Pancreas (tissue), 10 donors: ENCODE measurements around the gene ZNF350. TPM values are rescaled to one million over a fixed set of nuclear protein-coding genes. Genes with fewer than 3 reads are reported as not detected.
"Not testable (repeated sequence)": the region's sequence is repeated elsewhere in the genome, so short reads cannot be mapped to it uniquely, and the experiment has no call there.

Experiments used
- ATAC-seq, 4 donors: fragments of 200-7000 bp; cut with Tn5 transposase; one replicate each; pipeline versions ENCODE4 v1.8.0 to v1.9.1; 2020; ENCODE audit warnings: mild to moderate bottlenecking in 4 of 4, moderate library complexity in 4 of 4
- DNase-seq, 6 donors: peaks; one replicate each; pipeline ENCODE4 v3.0.0-alpha.2; 2020
- FAIRE-seq: peaks from 2 replicates; lab custom pipeline; 2012; peaks lifted over from hg19 to GRCh38; lab: Jason Lieb, UNC
- H3K27ac ChIP-seq, 4 donors: fragments of 200-600 bp; sonication (generic); 1 replicate in 3 of 4; 2 replicates in 1 of 4; pipeline versions ENCODE4 v1.5.0 to v1.8.0; 2020
- H3K27me3 ChIP-seq, 4 donors: fragments of 200-600 bp; one replicate each; pipeline ENCODE4 v1.8.0; 2021
- H3K36me3 ChIP-seq, 3 donors: fragments of 200-600 bp; sonication (generic) in 1 of 3; one replicate each; pipeline versions ENCODE4 v1.5.0 to v1.8.0; 2020 to 2021
- H3K4me1 ChIP-seq, 3 donors: fragments of 200-600 bp; one replicate each; pipeline ENCODE4 v1.8.0; 2021
- H3K4me3 ChIP-seq, 4 donors: fragments of 200-600 bp; sonication (generic) in 2 of 4; one replicate each; pipeline versions ENCODE4 v1.5.0 to v1.8.0; 2020 to 2021
- H3K9me3 ChIP-seq, 4 donors: fragments of 200-600 bp; one replicate each; pipeline ENCODE4 v1.8.0; 2021
- WGBS, 2 donors: extraction: QIAGEN DNeasy Blood & Tissue Kit; methylation state at CpG; one replicate each; pipeline ENCODE4 v1.1.7; 2013; 5-methylcytosine and 5-hydroxymethylcytosine counted together
- intact Hi-C, 3 donors: fragments of 100-400 bp; cut with DNase I; formaldehyde crosslinking; loops; one replicate each; pipeline versions ENCODE4 v1.11.1 to v1.14.2; 2022
- polyA plus RNA-seq, 2 donors: library from polyadenylated mRNA; stranded (reverse); fragments of 200-250 nt; gene quantifications; one replicate each; pipeline ENCODE4 v1.2.3, GENCODE V29; 2013
- total RNA-seq, 6 donors: library from RNA; stranded (reverse); fragmentation: NEBNext Ultra II Directional in 4 of 6; extraction: Animal tissue kit (Norgen Biotek cat#: 25700) in 4 of 6; gene quantifications; one replicate each; pipeline versions ENCODE4 v1.2.1 to v1.2.4, GENCODE V29; 2021 to 2023
- TF ChIP-seq, protein P1 (sequence below), 4 donors: fragments of 200-600 bp; sonication (generic) in 3 of 4; IDR thresholded peaks; one replicate each; pipeline versions ENCODE4 v1.5.0 to v1.8.0; 2021; ENCODE audit warnings: antibody characterized with exemption in 4 of 4
- donor health status: healthy with polysubstance abuse.
- donor health status: DM: no; HTN: no; CAD: no; lungs with moderate emphysema.
- donor health status: DM: no; HTN: no; CAD: no.
- donor health status: control.
- donor health status: control.
- donor health status: Bipolar disorder and iron deficiency.
- donor health status: DM: yes; HTN: yes; CAD: no.
- donor health status: DM: no; HTN: no; CAD: no.
- donor health status: DM: no; HTN: no; CAD: no.
- donor health status: DM: yes; HTN: yes; CAD: no.

The ZNF350 gene
- total RNA-seq (1 to 10 TPM; 3.9 to 7.6 (median 4.7) TPM), polyA plus RNA-seq (1 to 10 TPM; 3.7 to 8.1 TPM)

DNA sequence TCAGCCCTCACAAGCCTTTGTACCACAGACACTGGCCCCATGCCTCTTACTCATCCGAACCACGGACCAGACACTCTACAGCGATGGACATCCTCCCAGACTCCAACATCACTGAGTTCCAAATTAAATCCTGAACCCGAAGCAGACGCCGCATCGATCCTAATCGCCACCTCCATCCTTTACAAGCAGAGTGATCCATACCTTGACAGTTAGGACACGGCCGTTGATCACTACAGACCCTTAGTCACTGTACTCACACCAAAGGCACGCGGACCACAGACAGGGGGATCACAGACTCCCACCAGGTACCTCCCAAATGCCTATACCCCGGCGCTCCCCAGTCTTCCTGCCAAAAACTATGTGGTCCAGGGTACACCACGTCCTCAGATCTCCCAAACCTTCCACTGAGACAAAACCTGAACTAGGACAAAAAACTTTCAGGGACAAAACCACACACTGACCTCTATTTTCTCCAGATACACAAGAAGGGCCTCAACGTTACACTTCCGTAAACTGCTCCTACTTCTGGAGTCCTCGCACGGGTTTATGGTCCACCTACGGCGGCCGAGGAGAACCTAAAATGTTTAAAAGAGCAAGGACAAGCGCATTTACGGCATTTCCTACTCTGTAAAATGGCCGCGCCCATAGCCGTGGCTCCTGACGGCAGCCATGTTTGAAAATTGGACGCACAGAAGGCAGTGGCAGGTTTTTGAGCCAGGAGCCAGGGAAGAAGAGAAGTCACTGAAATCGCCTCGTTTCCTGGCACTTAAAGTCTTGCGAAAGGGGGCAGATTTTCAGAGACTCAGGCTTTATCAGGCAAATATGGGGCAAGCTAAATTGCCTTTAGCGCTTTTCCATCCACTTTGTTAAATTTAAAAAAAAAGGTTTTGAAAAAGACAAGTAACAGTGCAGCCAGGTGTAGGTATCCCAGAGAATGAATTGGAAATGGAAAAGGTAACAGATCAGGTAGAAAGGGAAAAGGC, at the start of gene ZNF350:
ZNF350 (minus strand) TSS at position 532 of the 983 bp plus-strand sequence. CDS start 12,480 bp downstream, outside the sequence.
- TF ChIP-seq, protein P1, sequence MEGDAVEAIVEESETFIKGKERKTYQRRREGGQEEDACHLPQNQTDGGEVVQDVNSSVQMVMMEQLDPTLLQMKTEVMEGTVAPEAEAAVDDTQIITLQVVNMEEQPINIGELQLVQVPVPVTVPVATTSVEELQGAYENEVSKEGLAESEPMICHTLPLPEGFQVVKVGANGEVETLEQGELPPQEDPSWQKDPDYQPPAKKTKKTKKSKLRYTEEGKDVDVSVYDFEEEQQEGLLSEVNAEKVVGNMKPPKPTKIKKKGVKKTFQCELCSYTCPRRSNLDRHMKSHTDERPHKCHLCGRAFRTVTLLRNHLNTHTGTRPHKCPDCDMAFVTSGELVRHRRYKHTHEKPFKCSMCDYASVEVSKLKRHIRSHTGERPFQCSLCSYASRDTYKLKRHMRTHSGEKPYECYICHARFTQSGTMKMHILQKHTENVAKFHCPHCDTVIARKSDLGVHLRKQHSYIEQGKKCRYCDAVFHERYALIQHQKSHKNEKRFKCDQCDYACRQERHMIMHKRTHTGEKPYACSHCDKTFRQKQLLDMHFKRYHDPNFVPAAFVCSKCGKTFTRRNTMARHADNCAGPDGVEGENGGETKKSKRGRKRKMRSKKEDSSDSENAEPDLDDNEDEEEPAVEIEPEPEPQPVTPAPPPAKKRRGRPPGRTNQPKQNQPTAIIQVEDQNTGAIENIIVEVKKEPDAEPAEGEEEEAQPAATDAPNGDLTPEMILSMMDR (IDR thresholded peaks at IDR 0.05): no peak
- intact Hi-C loops: no loop called here
- peak; percentile 98 for FAIRE-seq
- H3K4me1 ChIP-seq: peaks cover 5 to 9% (median 8%) of the 10 kb centered on the region in 3 donors
- peak; percentile 100 for ATAC-seq
- H3K36me3 ChIP-seq: no peaks in the 10 kb centered on the region
- no peaks in the 10 kb centered on the region for H3K27me3 ChIP-seq
- peak within 1 kb of the TSS in 2 of 4 donors; percentile 50 to 59 for H3K27ac ChIP-seq
- DNase-seq: peak; percentile 82 to 96 (median 90)
- peaks cover 0 to 5% (median 0%) of the 10 kb centered on the region in 4 donors for H3K9me3 ChIP-seq
- WGBS, 2 donors: 2 to 3% methylated on average over 33 of the region's 33 CpGs
- H3K4me3 ChIP-seq: peak within 1 kb of the TSS; percentile 60 to 82 (median 72)

DNA sequence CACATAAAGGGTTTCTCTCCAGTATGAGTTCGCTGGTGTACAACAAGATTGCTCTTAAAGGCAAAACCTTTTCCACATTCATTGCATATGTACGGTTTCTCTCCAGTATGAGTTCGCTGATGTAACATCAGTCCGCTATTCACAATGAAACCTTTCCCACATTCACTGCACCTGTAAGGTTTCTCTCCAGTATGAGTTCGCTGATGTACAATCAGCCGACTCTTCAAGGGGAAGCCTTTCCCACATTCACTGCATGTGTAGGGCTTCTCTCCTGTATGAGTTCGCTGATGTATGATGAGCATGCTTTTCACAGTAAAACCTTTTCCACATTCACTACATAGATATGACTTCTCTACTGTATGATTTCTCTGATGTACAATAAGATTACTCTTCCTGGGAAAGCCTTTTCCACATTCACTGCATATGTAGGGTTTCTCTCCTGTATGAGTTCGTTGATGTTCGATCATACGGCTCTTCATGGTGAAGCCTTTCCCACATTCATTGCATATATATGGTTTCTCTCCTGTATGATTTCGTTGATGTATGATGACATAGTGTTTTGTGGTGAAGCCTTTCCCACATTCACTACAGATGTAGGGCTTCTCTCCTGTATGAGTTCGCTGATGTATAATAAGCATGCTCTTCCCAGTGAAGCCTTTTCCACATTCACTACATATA, 47.5 kb upstream of the ZNF350 start:
- H3K4me3 ChIP-seq: no peak overlapping the region
- no peaks in the 10 kb centered on the region for H3K4me1 ChIP-seq
- H3K27me3 ChIP-seq: no peaks in the 10 kb centered on the region
- WGBS, 2 donors: 98% methylated on average over 12 of the region's 12 CpGs
- H3K36me3 ChIP-seq: peaks cover 22 to 55% (median 44%) of the 10 kb centered on the region in 3 donors
- TF ChIP-seq, protein P1 (IDR thresholded peaks at IDR 0.05): no peak
- H3K9me3 ChIP-seq: peaks cover 0 to 29% (median 11%) of the 10 kb centered on the region in 4 donors
- DNase-seq (no peak), FAIRE-seq (no peak), ATAC-seq (no peak)
- no peak overlapping the region for H3K27ac ChIP-seq
- intact Hi-C loops: no loop called here

DNA sequence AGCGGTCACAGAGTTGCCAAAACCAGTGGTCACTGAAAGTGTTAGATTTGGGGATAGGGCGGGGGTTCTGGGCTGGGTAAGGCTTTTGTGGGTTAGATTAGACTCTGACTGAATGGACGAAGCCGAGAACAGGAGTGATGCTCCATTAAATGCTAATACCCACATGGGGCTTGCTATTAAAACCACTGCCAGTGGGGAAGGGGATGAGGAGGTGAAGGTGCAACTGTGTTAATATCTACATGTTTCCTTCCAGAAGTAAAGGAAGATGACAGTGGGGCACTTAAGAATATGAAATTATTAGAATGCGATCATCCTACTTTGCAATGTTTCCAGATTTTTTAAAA, 42.1 kb upstream of the ZNF350 start:
- ATAC-seq: peak; percentile 10 to 49 (median 40)
- no peak for DNase-seq
- intact Hi-C loops: no loop called here

DNA sequence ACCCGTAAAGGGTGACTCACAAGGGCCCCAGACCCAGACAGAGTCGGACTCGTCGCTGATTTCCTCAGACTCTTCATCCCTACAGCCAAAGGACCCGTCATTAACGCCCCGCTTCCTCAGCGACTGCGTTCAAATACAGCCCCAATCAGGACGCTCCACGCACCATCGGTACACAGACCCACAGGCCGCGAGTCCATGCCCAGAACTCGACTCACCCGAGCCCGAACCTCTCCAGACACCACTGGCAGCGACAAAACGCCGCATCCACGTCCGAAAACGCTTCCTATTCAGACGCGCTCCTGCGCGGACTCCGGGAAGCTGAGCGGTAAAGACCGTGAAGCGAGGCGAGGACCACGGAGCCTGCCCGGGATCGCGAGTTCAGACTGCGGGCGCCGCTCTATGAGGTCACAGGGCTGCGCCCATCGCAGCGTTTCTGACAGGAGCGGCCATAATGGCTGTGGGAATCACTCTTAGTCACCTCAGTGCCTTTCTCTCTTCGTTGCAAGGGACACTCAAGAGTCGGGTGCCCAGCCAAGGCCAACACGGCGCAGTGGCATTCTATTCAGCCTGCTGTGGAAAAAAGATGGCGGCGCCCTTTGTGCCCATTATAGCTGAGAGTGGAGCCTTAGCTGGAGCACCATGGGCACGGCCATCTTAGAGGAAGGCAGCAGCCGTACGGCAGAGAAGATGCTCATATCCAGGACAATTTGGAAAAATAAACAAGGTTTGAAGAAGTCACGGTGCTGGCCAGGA, 41.6 kb upstream of the ZNF350 start, which contains the start of gene ZNF614:
ZNF614 (minus strand) TSS at position 353 of the 753 bp plus-strand sequence. CDS start 2,634 bp downstream, outside the sequence.
- Histone ChIP-seq H3K27me3 (no peaks in the 10 kb centered on the region), H3K27ac (peak within 1 kb of the TSS; percentile 72 to 87 (median 84)), H3K4me1 (peaks cover 0 to 6% (median 0%) of the 10 kb centered on the region in 3 donors), H3K9me3 (peaks cover 0 to 4% (median 1%) of the 10 kb centered on the region in 4 donors), H3K36me3 (peaks cover 0 to 23% (median 18%) of the 10 kb centered on the region in 3 donors), H3K4me3 (peak within 1 kb of the TSS; percentile 55 to 75 (median 64))
- no peak for FAIRE-seq
- TF ChIP-seq, protein P1 (IDR thresholded peaks at IDR 0.05): no peak
- intact Hi-C loops: no loop called here
- DNase-seq: peak; percentile 73 to 90 (median 81)
- 1% methylated on average over 53 of the region's 53 CpGs for WGBS, 2 donors
- peak; percentile 95 to 99 (median 96) for ATAC-seq

More for the DNA sequence above, 42.1 kb upstream of the ZNF350 start:
- FAIRE-seq: no peak
- TF ChIP-seq, protein P1 (IDR thresholded peaks at IDR 0.05): no peak
- no peaks in the 10 kb centered on the region for H3K27me3 ChIP-seq
- peaks cover 0 to 18% (median 12%) of the 10 kb centered on the region in 3 donors for H3K36me3 ChIP-seq
- H3K4me1 ChIP-seq: peaks cover 0 to 6% (median 0%) of the 10 kb centered on the region in 3 donors
- 17 to 19% methylated on average over 5 of the region's 5 CpGs for WGBS, 2 donors
- H3K4me3 ChIP-seq: peak overlapping the region; percentile 55 to 75 (median 64)
- H3K9me3 ChIP-seq: peaks cover 0 to 10% (median 4%) of the 10 kb centered on the region in 4 donors
- peak overlapping the region; percentile 72 to 87 (median 84) for H3K27ac ChIP-seq

DNA sequence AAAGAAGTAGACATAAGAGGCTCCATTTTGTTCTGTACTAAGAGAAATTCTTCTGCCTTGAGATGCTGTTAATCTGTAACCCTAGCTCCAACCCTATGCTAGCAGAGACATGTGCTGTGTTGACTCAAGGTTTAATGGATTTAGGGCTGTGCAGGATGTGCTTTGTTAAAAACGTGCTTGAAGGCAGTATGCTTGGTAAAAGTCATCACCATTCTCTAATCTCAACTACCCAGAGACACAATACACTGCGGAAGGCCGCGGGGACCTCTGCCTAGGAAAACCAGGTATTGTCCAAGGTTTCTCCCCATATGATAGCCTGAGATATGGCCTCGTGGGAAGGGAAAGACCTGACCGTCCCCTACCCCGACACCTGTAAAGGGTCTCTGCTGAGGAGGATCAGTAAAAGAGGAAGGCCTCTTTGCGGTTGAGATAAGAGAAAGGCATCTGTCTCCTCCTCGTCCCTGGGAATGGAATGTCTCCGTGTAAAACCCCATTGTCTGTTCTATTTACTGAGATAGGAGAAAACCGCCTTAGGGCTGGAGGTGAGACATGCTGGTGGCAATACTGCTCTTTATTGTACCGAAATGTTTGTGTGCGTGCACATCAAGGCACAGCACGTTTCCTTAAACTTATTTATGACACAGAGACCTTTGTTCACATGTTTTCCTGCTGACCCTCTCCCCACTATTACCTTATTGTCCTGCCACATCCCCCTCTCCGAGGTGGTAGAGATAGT, 39.8 kb upstream of the ZNF350 start:
- ATAC-seq, FAIRE-seq, H3K4me1 ChIP-seq, H3K27me3 ChIP-seq, DNase-seq, intact Hi-C loops, H3K9me3 ChIP-seq, H3K27ac ChIP-seq, H3K4me3 ChIP-seq: not testable (repeated sequence)
- WGBS, 2 donors: 78 to 80% methylated on average over 15 of the region's 15 CpGs
- H3K36me3 ChIP-seq: peaks cover 0 to 25% (median 19%) of the 10 kb centered on the region in 3 donors

DNA sequence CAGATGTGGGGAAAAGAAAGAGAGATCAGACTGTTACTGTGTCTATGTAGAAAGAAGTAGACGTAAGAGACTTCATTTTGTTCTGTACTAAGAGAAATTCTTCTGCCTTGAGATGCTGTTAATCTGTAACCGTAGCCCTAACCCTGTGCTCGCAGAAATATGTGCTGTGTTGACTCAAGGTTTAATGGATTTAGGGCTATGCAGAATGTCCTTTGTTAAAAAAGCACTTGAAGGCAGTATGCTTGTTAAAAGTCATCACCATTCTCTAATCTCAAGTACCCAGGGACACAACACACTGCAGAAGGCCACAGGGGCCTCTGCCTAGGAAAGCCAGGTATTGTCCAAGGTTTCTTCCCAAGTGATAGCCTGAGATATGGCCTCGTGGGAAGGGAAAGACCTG, 37.8 kb upstream of the ZNF350 start:
- 78 to 83% methylated on average over 4 of the region's 4 CpGs for WGBS, 2 donors
- H3K27me3 ChIP-seq, ATAC-seq, H3K27ac ChIP-seq, H3K9me3 ChIP-seq, H3K4me1 ChIP-seq, H3K4me3 ChIP-seq, intact Hi-C loops, FAIRE-seq, DNase-seq: not testable (repeated sequence)
- H3K36me3 ChIP-seq: peaks cover 0 to 40% (median 22%) of the 10 kb centered on the region in 3 donors
